ENCODE results near the gene ARL10.

Gene ARL10

DNA sequence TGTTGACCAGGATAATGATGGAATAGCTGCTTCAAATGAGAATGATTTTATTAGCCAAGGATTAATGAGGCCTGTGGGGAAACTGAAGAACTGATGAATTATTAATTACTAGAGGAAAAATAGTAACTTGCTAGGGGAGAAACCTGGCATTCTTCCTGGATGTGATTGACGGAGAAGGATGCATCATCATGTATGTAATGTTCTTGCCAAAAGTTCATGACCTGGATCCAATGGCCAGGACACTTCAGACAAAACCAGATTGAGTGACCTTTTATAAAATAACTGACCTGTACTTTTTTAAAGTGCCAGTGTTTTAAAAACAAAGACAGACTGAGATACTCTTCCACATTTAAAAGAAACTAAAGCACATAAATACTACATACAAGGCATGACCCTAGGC is 27.4 kb upstream of the ARL10 start:
- TF ChIP-seq, protein P1, sequence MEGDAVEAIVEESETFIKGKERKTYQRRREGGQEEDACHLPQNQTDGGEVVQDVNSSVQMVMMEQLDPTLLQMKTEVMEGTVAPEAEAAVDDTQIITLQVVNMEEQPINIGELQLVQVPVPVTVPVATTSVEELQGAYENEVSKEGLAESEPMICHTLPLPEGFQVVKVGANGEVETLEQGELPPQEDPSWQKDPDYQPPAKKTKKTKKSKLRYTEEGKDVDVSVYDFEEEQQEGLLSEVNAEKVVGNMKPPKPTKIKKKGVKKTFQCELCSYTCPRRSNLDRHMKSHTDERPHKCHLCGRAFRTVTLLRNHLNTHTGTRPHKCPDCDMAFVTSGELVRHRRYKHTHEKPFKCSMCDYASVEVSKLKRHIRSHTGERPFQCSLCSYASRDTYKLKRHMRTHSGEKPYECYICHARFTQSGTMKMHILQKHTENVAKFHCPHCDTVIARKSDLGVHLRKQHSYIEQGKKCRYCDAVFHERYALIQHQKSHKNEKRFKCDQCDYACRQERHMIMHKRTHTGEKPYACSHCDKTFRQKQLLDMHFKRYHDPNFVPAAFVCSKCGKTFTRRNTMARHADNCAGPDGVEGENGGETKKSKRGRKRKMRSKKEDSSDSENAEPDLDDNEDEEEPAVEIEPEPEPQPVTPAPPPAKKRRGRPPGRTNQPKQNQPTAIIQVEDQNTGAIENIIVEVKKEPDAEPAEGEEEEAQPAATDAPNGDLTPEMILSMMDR (IDR thresholded peaks at IDR 0.05; ENCODE audit: extremely low read depth, insufficient read depth, missing control alignments): no peak
- DNase-seq (ENCODE audit: low spot score): no peak
- in situ Hi-C loops (cut with MboI; ENCODE audit: low pct_unique_long_range_greater_than_20kb, low sequenced_read_pairs, unreplicated experiment): no loop called here

DNA sequence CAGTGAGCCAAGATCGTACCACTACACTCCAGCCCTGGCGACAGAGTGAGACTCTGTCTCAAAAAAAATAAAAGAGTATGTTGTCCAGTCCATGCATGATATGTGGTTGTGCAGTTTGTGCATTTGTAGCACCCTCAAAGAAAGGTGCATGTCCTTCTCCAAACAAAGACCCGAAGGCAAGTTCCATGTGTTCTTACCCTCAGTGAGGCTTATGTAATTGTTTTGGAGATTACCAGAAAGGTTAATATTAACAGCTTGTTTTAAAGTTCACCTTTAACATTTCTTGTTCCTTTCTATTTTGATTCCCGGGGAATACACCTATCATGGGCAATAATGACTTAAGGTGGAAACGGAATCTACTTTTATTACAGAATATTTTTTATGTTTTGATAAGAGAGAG is 26.0 kb upstream of the ARL10 start:
- in situ Hi-C loops (cut with MboI; ENCODE audit: low pct_unique_long_range_greater_than_20kb, low sequenced_read_pairs, unreplicated experiment): no loop called here
- TF ChIP-seq, protein P1 (IDR thresholded peaks at IDR 0.05; ENCODE audit: extremely low read depth, insufficient read depth, missing control alignments): no peak
- no peak for DNase-seq (ENCODE audit: low spot score)

DNA sequence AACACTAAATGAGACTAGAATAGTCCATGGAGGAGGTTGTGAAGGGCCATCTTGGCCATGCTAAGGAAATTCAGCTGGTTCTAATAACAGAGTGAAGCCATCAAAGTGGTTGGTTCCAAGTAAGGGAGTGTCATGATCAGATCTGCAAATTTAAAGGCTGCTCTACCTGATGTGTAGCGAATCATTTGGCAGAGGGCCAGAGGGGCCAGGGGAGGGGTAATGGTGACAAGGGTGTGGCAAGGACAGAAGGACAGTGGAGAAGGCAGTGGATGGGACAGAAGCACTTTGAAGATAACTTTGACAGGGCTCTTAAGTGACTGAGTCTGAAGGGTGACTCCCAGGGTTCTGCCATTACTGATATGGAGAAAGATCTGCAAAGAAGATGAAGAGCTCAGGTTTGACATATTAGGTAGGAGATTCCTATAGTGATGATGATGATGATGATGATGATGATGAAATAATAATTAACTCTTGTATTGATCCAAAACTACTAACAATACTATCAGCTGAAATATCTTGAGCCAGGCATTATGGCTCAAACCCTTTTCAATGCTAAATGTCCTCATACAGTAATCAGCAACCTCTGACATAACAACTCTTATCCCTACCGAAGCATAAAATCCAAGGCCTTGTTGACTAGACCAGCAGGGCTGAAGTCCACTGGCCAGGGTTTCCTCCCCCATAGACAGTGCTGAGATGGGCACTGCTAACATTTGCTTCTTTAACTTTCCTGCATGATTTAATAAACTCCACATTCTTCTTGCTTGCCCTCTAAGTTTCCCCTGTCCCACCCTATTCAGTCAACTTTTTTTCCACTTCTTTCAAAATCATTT is 23.7 kb upstream of the ARL10 start:
- no peak for DNase-seq (ENCODE audit: low spot score)
- TF ChIP-seq, protein P1 (IDR thresholded peaks at IDR 0.05; ENCODE audit: extremely low read depth, insufficient read depth, missing control alignments): no peak
- in situ Hi-C loops (cut with MboI; ENCODE audit: low pct_unique_long_range_greater_than_20kb, low sequenced_read_pairs, unreplicated experiment): no loop called here

DNA sequence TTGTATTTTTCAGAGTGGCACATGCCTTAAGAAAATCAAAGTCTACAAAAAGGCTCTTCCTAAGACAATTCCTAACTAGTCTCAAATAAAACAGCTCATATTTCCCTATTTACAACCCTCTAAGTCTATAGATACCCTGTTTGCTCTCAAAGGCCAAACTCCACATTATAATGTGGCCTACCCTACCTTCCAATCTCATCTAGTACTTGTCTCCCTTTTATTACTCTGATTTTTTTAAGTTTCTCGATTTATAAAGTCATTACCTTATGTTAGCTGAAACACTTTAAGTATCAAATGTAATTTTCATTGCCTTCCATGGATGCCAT is 23.2 kb upstream of the ARL10 start:
- DNase-seq (ENCODE audit: low spot score): no peak
- TF ChIP-seq, protein P1 (IDR thresholded peaks at IDR 0.05; ENCODE audit: extremely low read depth, insufficient read depth, missing control alignments): no peak
- in situ Hi-C loops (cut with MboI; ENCODE audit: low pct_unique_long_range_greater_than_20kb, low sequenced_read_pairs, unreplicated experiment): no loop called here

DNA sequence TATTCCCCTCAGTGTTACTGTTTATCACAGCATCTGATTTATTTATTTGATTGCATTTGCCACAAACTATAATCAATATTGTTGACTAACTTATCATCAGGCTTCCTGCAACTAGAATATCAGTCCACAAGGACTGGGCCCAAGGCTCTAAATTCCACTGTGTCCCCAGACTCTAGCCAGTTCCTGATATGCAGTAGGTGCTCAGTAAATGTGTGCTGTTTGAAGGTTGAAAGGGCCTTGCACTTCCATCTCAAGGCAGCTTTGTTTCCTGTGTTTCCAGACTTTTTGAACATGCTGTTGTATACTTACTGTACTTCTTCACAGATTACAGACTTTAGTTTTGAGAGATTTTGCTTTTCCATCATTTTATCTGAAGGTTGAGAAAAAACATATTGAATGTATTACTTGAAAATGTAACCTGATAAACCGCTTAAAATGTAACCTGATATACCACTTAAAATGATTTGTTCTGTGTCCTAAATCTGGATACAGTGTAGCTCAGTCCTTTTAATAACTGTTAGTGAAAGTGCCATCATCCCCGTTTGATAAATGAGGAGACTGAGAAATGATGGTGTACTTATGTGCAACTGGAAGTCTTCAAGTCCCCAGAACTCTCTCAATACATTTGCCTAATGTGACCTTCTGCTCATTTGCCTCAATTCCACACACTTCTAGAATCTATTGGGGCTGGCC is 22.4 kb upstream of the ARL10 start:
- DNase-seq (ENCODE audit: low spot score): no peak
- in situ Hi-C loops (cut with MboI; ENCODE audit: low pct_unique_long_range_greater_than_20kb, low sequenced_read_pairs, unreplicated experiment): no loop called here

DNA sequence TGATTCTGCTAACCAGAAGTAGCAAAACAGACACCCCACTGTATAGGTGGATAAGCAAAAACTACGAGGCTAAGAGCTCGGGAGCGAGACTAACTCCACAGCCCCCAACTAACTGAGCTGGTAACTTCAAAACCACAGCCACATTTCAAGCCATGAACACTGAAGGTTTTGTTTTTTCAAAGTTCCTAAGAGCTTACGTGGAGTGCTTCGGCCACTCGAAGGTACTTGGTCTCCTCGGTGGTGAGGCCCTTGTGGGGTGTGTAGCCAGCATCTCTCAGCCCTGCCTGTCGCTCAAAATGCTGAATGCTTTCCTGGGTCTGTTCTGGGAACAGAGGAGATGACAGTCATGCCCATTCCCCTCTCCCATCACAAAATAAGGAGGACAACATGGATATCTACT is 14.9 kb upstream of the ARL10 start:
- in situ Hi-C loops (cut with MboI; ENCODE audit: low pct_unique_long_range_greater_than_20kb, low sequenced_read_pairs, unreplicated experiment): no loop called here
- DNase-seq (ENCODE audit: low spot score): no peak
- TF ChIP-seq, protein P1 (IDR thresholded peaks at IDR 0.05; ENCODE audit: extremely low read depth, insufficient read depth, missing control alignments): no peak

More for the DNA sequence above, 22.4 kb upstream of the ARL10 start:
- TF ChIP-seq, protein P1 (IDR thresholded peaks at IDR 0.05; ENCODE audit: extremely low read depth, insufficient read depth, missing control alignments): no peak

Measured in GM13977 (cell line).